K562 (cell line): ENCODE measurements around the gene MTSS2. TPM values are rescaled to one million over a fixed set of nuclear protein-coding genes. Genes with fewer than 3 reads are reported as not detected.
A peak's percentile ranks its signal among the peaks of the same experiment; 100 is the strongest.

ENCODE experiments used
- ATAC-seq: fragments of 200-7000 bp; cut with Tn5 transposase; 3 replicates; pipeline ENCODE4 v1.9.1; 2020; ENCODE audit warnings: moderate library complexity
- BruUV-seq: library from RNA; stranded (reverse); fragments of 400-500 nt; replicated peaks from 2 replicates; lab custom pipeline; 2021; lab: Mats Ljungman, UMichigan
- CTCF ChIA-PET: fragments of 300-600 bp; formaldehyde crosslinking; extraction: SDS; loops from one replicate; lab custom pipeline; 2021; ENCODE audit warnings: low intra/inter-chr PET ratio; lab: Yijun Ruan, JAX
- POLR2A ChIA-PET: fragments of 300-600, 350-650 bp; sonication (Branson Sonifier 250); formaldehyde crosslinking; extraction: SDS; loops from one replicate; lab custom pipeline; 2021; ENCODE audit warnings: antibody characterized with exemption, inconsistent platforms; lab: Yijun Ruan, JAX
- DNase-seq, 4 experiments: peaks; one replicate each; pipeline versions ENCODE4 v3.0.0 to v3.0.0-alpha.2; 2011 to 2018; ENCODE audit warnings: low spot score in 3 of 4, mixed read lengths in 3 of 4; ENCODE audit errors: extremely low read depth in 1 of 4
- FAIRE-seq: peaks from 2 replicates; lab custom pipeline; 2011; peaks lifted over from hg19 to GRCh38; lab: Jason Lieb, UNC
- H2AFZ ChIP-seq: 2 replicates; pipeline ENCODE4 v1.6.0; 2011; ENCODE audit warnings: low read depth, low read length, control low read depth, inconsistent platforms
- H3K27ac ChIP-seq: fragments of 200-600 bp; 3 replicates; pipeline ENCODE4 v1.8.0; 2011; ENCODE audit warnings: low read depth, mild to moderate bottlenecking, control low read depth, inconsistent platforms, low read length, moderate library complexity, mixed read lengths; ENCODE audit errors: extremely low read depth
- H3K27me3 ChIP-seq, 2 experiments: fragments of 300-600 bp in 1 of 2; 2 replicates in 1 of 2; 3 replicates in 1 of 2; pipeline versions ENCODE4 v1.6.0 to v1.8.0; 2011; ENCODE audit warnings: inconsistent platforms in 2 of 2, low read length in 2 of 2, mild to moderate bottlenecking in 1 of 2, mixed read lengths in 1 of 2, moderate library complexity in 1 of 2; ENCODE audit not compliant: control insufficient read depth in 2 of 2, insufficient read depth in 2 of 2
- H3K36me3 ChIP-seq: fragments of 300-600 bp; 3 replicates; pipeline ENCODE4 v1.8.0; 2011; ENCODE audit warnings: mild to moderate bottlenecking, low read length, inconsistent platforms; ENCODE audit not compliant: control insufficient read depth, insufficient read depth
- H3K4me1 ChIP-seq, 2 experiments: fragments of 200-600 bp in 1 of 2; replicated peaks in 1 of 2; 2 replicates in 1 of 2; 3 replicates in 1 of 2; pipeline versions ENCODE4 v1.5.1 to v1.8.0; 2011; ENCODE audit warnings: inconsistent platforms in 2 of 2, low read length in 2 of 2, mild to moderate bottlenecking in 1 of 2, mixed read lengths in 1 of 2, moderate library complexity in 1 of 2; ENCODE audit not compliant: control insufficient read depth in 2 of 2, insufficient read depth in 2 of 2
- H3K4me2 ChIP-seq: 2 replicates; pipeline ENCODE4 v1.6.1; 2011; ENCODE audit warnings: low read length, control low read depth, inconsistent platforms, mixed read lengths; ENCODE audit not compliant: insufficient read depth
- H3K4me3 ChIP-seq: fragments of 200-600 bp; sonication (generic), shearing (Covaris generic); 2 replicates; pipeline ENCODE4 v1.5.1; 2016; ENCODE audit warnings: control low read depth, inconsistent platforms
- H3K79me2 ChIP-seq: fragments of 200-600 bp; 3 replicates; pipeline ENCODE4 v1.8.0; 2011; ENCODE audit warnings: low read length, inconsistent platforms; ENCODE audit not compliant: control insufficient read depth, insufficient read depth
- H3K9ac ChIP-seq, 2 experiments: 2 replicates each; pipeline versions ENCODE4 v1.6.0 to v1.6.1; 2011; ENCODE audit warnings: low read depth in 2 of 2, low read length in 2 of 2, control low read depth in 1 of 2, inconsistent platforms in 1 of 2, mild to moderate bottlenecking in 1 of 2, mixed read lengths in 1 of 2; ENCODE audit not compliant: insufficient read depth in 1 of 2
- H3K9me1 ChIP-seq: one replicate; pipeline ENCODE4 v1.6.0; 2011; ENCODE audit warnings: inconsistent platforms, mild to moderate bottlenecking, low read length, moderate library complexity; ENCODE audit not compliant: control insufficient read depth, insufficient read depth
- H3K9me3 ChIP-seq: replicated peaks from 2 replicates; pipeline ENCODE4 v1.5.1; 2011; ENCODE audit warnings: low read depth, low read length, inconsistent platforms; ENCODE audit not compliant: control insufficient read depth, insufficient read depth
- H4K20me1 ChIP-seq: replicated peaks from 2 replicates; pipeline ENCODE4 v1.6.1; 2011; ENCODE audit warnings: low read length, inconsistent platforms, mixed read lengths; ENCODE audit not compliant: control insufficient read depth, insufficient read depth
- EZH2 ChIP-seq: IDR thresholded peaks from 2 replicates; pipeline ENCODE4 v1.6.1; 2012; ENCODE audit warnings: low read depth, mild to moderate bottlenecking, inconsistent platforms, low read length, borderline replicate concordance
- HNRNPH1 ChIP-seq: fragments of 200-400 bp; formaldehyde crosslinking; optimal IDR thresholded peaks from 2 replicates; pipeline ENCODE3; 2017; ENCODE audit warnings: low read depth, mild to moderate bottlenecking, low read length, moderate library complexity
- NFIC ChIP-seq: fragments of 450-650 bp; IDR thresholded peaks from 2 replicates; pipeline ENCODE4 v1.6.1; 2017; ENCODE audit warnings: mild to moderate bottlenecking, inconsistent platforms
- RFX1 ChIP-seq: fragments of 450-650 bp; IDR thresholded peaks from 2 replicates; pipeline ENCODE4 v1.6.1; 2016; ENCODE audit warnings: mild to moderate bottlenecking, moderate library complexity
- WGBS: fragments of 100-300 bp; shearing (Covaris generic); methylation state at CpG from one replicate; pipeline ENCODE4 v1.1.6; 2016; ENCODE audit warnings: low coverage, mixed read lengths; ENCODE audit not compliant: insufficient coverage; ENCODE audit errors: missing lambda C conversion rate; 5-methylcytosine and 5-hydroxymethylcytosine counted together
- in situ Hi-C: fragments of 300-500 bp; cut with MboI; formaldehyde crosslinking; loops from 4 replicates; pipeline ENCODE4 v1.15.0; 2018; ENCODE audit warnings: inconsistent platforms, mixed read lengths
- intact Hi-C: fragments of 100-400 bp; cut with micrococcal nuclease; formaldehyde crosslinking; loops from 2 replicates; pipeline ENCODE4 v1.14.2; 2022
- polyA plus RNA-seq, 8 experiments: library from polyadenylated mRNA; depleted of rRNA in 4 of 8; stranded (reverse) in 5 of 8; unstranded in 3 of 8; fragments of >200 nt; fragmentation: Nextera tagmentation in 2 of 8; fragmentation: Illumina TruSeq in 1 of 8; extraction: Ambion mirVana in 2 of 8; extraction: Trizol in 1 of 8; gene quantifications; 2 replicates each; pipeline versions ENCODE4 v1.2.1 to v1.2.3, GENCODE V29; 2011 to 2014; ENCODE audit warnings: inconsistent platforms in 1 of 8, missing spikeins in 1 of 8
- total RNA-seq, 7 experiments: library from RNA; depleted of rRNA in 6 of 7; stranded (reverse); fragments of >200 nt in 6 of 7; fragmentation: Illumina TruSeq in 2 of 7; extraction: Trizol in 2 of 7; gene quantifications; 2 replicates each; pipeline versions ENCODE4 v1.2.1 to v1.2.3, GENCODE V29; 2011 to 2021; ENCODE audit warnings: low replicate concordance in 1 of 7
- TF ChIP-seq, protein P1 (sequence below): fragments of 450-650 bp; IDR thresholded peaks from 2 replicates; pipeline ENCODE4 v1.6.1; 2016

MTSS2 gene
- total and polyA plus RNA-seq, 9 of the 15 experiments (the other 6 are each of a cell fraction or from before 2014, with no cell fraction given), result 0.11 to 60.3 (median 16.9) TPM

DNA sequence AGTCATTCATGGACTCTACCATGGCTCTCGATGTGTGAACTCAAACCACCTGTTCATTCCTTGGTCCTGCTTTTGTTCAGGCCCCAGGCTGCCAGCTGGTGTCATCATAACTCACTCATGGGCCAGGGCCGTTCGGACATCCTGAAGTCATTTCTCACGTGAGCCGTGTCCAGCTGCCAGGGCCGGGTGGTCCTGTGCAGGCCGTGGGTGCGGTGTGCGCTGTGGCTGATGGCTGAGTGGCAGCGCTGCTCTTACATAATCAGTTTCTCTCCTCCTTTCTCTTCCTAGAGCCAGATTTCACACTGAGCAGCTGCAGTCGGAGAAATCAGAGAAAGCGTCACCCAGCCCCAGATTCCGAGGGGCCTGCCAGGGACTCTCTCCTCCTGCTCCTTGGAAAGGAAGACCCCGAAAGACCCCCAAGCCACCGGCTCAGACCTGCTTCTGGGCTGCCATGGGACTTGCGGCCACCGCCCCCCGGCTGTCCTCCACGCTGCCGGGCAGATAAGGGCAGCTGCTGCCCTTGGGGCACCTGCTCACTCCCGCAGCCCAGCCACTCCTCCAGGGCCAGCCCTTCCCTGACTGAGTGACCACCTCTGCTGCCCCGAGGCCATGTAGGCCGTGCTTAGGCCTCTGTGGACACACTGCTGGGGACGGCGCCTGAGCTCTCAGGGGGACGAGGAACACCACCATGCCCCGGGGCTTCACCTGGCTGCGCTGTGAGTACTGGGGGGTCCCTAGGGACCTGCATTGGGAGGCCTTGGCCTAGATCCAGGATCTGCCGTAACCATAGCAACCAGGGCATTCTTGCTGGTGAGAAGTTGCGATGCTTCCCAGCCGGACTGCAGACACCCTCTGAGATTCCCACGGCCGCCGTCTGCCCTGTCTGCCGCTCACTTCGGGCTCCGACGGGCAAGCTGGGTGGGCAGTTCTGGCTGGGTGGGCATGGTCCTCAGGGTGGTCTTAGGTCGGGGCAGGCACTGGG is 39.3 kb downstream of the MTSS2 start, which contains the start of gene IL34:
Gene IL34 (plus strand): TSS at position 300 of the 982 bp plus-strand sequence. CDS start 389 bp downstream, at position 689.
- H3K79me2 ChIP-seq, result no peaks in the 10 kb centered on the region
- in situ Hi-C loops, result no loop called here
- no peaks in the 10 kb centered on the region for H3K9me3 ChIP-seq
- POLR2A ChIA-PET, result interaction anchor here (0.6 kb wide), 1 partner anchor 15 kb away, joined by 3 read pairs; no protein-coding TSS in a partner anchor
- CTCF ChIA-PET, result no interaction called here
- ATAC-seq (peak; percentile 36; the same call in 2 of the 3 replicates), DNase-seq (no peak), FAIRE-seq (no peak)
- no peak within 1 kb of the TSS for H3K4me3 ChIP-seq
- peak within 1 kb of the TSS in 1 of 2 experiments; percentile 26; a peak in 2 of 4 replicates for H3K9ac ChIP-seq
- intact Hi-C loops, result no loop called here
- no peaks in the 10 kb centered on the region for H3K36me3 ChIP-seq
- no TSS peak for BruUV-seq
- peaks cover 0 to 15% of the 10 kb centered on the region in 2 experiments; a peak in 3 of 5 replicates for H3K4me1 ChIP-seq
- no peaks in the 10 kb centered on the region; the same call in 1 of the 2 replicates for H4K20me1 ChIP-seq
- H3K9me1 ChIP-seq, result no peaks in the 10 kb centered on the region
- no peak within 1 kb of the TSS for H3K27ac ChIP-seq
- peaks cover 20 to 46% of the 10 kb centered on the region in 2 experiments; a peak in 3 of 5 replicates for H3K27me3 ChIP-seq
- TF ChIP-seq EZH2 (peak; percentile 25; the same call in 1 of the 2 replicates), HNRNPH1 (no peak), NFIC (peak; percentile 75), RFX1 (peak; percentile 91)
- TF ChIP-seq, protein P1, sequence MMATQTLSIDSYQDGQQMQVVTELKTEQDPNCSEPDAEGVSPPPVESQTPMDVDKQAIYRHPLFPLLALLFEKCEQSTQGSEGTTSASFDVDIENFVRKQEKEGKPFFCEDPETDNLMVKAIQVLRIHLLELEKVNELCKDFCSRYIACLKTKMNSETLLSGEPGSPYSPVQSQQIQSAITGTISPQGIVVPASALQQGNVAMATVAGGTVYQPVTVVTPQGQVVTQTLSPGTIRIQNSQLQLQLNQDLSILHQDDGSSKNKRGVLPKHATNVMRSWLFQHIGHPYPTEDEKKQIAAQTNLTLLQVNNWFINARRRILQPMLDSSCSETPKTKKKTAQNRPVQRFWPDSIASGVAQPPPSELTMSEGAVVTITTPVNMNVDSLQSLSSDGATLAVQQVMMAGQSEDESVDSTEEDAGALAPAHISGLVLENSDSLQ, result 0 out of 2 replicates have a peak, but pooled peaks have one; percentile 27
- TF ChIP-seq, all 486 proteins: peak for 4
- Histone ChIP-seq H3K4me2 (no peak within 1 kb of the TSS), H2AFZ (no peak within 1 kb of the TSS)
- 19% methylated on average over 32 of the region's 39 CpGs for WGBS
